ENCODE data around the gene CASP7. TPM values are rescaled to one million over a fixed set of nuclear protein-coding genes. Genes with fewer than 3 reads are reported as not detected.

The CASP7 gene
- total and polyA plus RNA-seq, 2 of the 8 experiments (the other 6 are each of a cell fraction or from before 2014, with no cell fraction given): 2.3 to 4.1 TPM

GRCh38 chr10:113695691-113696090 lies 16.0 kb downstream of the CASP7 start:
- Histone ChIP-seq H3K56ac (replicated peaks; ENCODE audit: insufficient read length, low read depth, low read length) (no peak overlapping the region), H4K8ac (ENCODE audit: extremely low read depth, insufficient read depth, low read length) (no peak overlapping the region), H3K79me2 (ENCODE audit: control insufficient read depth in 1 of 2, insufficient read depth in 2 of 2, low read length in 2 of 2) (no peaks in the 10 kb centered on the region), H4K91ac (replicated peaks; ENCODE audit: insufficient read length, low read length) (no peak overlapping the region), H3K9ac (replicated peaks in 1 of 4; ENCODE audit: extremely low read depth in 1 of 4, low read depth in 3 of 4, low read length in 3 of 4) (no peak overlapping the region), H3K4me3 (ENCODE audit: extremely low read depth in 1 of 4, insufficient read depth in 2 of 4, low read depth in 3 of 4, low read length in 4 of 4) (no peak overlapping the region), H3K27me3 (replicated peaks in 1 of 4; ENCODE audit: control insufficient read depth in 3 of 4, extremely low read depth in 1 of 4, insufficient read depth in 3 of 4, low read length in 3 of 4) (no peaks in the 10 kb centered on the region), H2AFZ (ENCODE audit: low read length) (no peak overlapping the region), H2AK5ac (ENCODE audit: low read depth, low read length) (no peak overlapping the region), H3K4ac (replicated peaks; ENCODE audit: insufficient read length, low read depth, low read length) (no peak overlapping the region), H2BK120ac (replicated peaks; ENCODE audit: low read depth, low read length) (no peak overlapping the region), H2BK20ac (ENCODE audit: low read length) (no peak overlapping the region), H4K20me1 (replicated peaks in 1 of 2; ENCODE audit: control insufficient read depth in 1 of 2, insufficient read depth in 2 of 2, low read length in 2 of 2) (peaks cover 2% of the 10 kb centered on the region in 2 experiments), H3K14ac (ENCODE audit: insufficient read length) (no peak overlapping the region), H3K4me2 (ENCODE audit: insufficient read depth in 1 of 2, low read depth in 2 of 2, low read length in 2 of 2) (no peak overlapping the region), H4K5ac (ENCODE audit: insufficient read length, low read depth, low read length) (no peak overlapping the region), H2BK5ac (ENCODE audit: low read depth, low read length) (no peak overlapping the region), H2BK15ac (ENCODE audit: low read length) (no peak overlapping the region), H3K18ac (ENCODE audit: extremely low read depth, low read length) (no peak overlapping the region), H3K23ac (ENCODE audit: insufficient read length) (no peak overlapping the region), H3K23me2 (ENCODE audit: low read depth, low read length) (no peaks in the 10 kb centered on the region), H3K27ac (ENCODE audit: low read depth, low read length) (no peak overlapping the region), H3K36me3 (ENCODE audit: control insufficient read depth in 2 of 4, insufficient read depth in 4 of 4, low read length in 3 of 4) (peaks cover 0 to 6% (median 3%) of the 10 kb centered on the region in 4 experiments; a peak in 3 of 8 replicates), H3K9me3 (ENCODE audit: insufficient read depth in 2 of 2, low read depth in 1 of 2, low read length in 1 of 2) (0 out of 4 replicates have a peak, but pooled peaks cover 0 to 2% of the 10 kb centered on the region in 2 experiments), H3K4me1 (replicated peaks in 1 of 4; ENCODE audit: control insufficient read depth in 3 of 4, insufficient read depth in 4 of 4, low read length in 3 of 4) (no peaks in the 10 kb centered on the region; a peak in 1 of 7 replicates), H3K79me1 (ENCODE audit: low read depth, low read length) (no peaks in the 10 kb centered on the region), H2BK12ac (ENCODE audit: low read depth, low read length) (no peak overlapping the region)
- ChIA-PET POLR2A (ENCODE audit: partially characterized antibody) (no interaction called here), CTCF (ENCODE audit: partially characterized antibody) (no interaction called here)
- DNase-seq (ENCODE audit: low read depth in 1 of 2, low spot score in 2 of 2): no peak
- no peak for FAIRE-seq
- 94% methylated on average over 1 of the region's 1 CpG; no CpG with 5 or more reads in 1 of the 2 experiments for WGBS, 2 experiments (ENCODE audit: extremely low coverage in 1 of 2, insufficient coverage in 1 of 2, insufficient read length in 1 of 2, insufficient replicate concordance in 2 of 2, low coverage in 1 of 2, low lambda C conversion rate in 2 of 2, missing lambda C conversion rate in 1 of 2)
- TF ChIP-seq TBP (IDR thresholded peaks at IDR 0.05; ENCODE audit: low read depth, low read length): no peak
- TF ChIP-seq TCF12 (IDR thresholded peaks at IDR 0.05; ENCODE audit: low read depth, low read length): no peak
- TF ChIP-seq SIN3A (conservative IDR thresholded peaks at IDR 0.05 in 1 of 2, IDR thresholded peaks at IDR 0.05 in 1 of 2; ENCODE audit: low read depth in 1 of 2, low read length in 2 of 2): no peak
- TF ChIP-seq KDM4A (IDR thresholded peaks at IDR 0.05; ENCODE audit: low read depth, low read length, severe bottlenecking): no peak
- no peak for TF ChIP-seq EGR1 (IDR thresholded peaks at IDR 0.05; ENCODE audit: borderline replicate concordance, low read depth, low read length)
- no peak for TF ChIP-seq SP1 (IDR thresholded peaks at IDR 0.05; ENCODE audit: low read depth, low read length)
- TF ChIP-seq JUN (IDR thresholded peaks at IDR 0.05; ENCODE audit: low read depth, low read length): no peak
- TF ChIP-seq SUZ12 (IDR thresholded peaks at IDR 0.05; ENCODE audit: low read length): no peak
- TF ChIP-seq TAF1 (IDR thresholded peaks at IDR 0.05; ENCODE audit: low read depth, low read length): no peak
- TF ChIP-seq JUND (IDR thresholded peaks at IDR 0.05; ENCODE audit: low read length): no peak
- TF ChIP-seq MAFK (IDR thresholded peaks at IDR 0.05; ENCODE audit: low read depth, low read length): no peak
- TF ChIP-seq, protein P1, sequence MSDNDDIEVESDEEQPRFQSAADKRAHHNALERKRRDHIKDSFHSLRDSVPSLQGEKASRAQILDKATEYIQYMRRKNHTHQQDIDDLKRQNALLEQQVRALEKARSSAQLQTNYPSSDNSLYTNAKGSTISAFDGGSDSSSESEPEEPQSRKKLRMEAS (IDR thresholded peaks at IDR 0.05): no peak
